GM19023 (cell line): Measurements from ENCODE around the gene ZNF217.
"Not testable (repeated sequence)": the region's sequence is repeated elsewhere in the genome, so short reads cannot be mapped to it uniquely, and the experiment has no call there.

Experiments used
- ATAC-seq: cut with Tn5 transposase; IDR thresholded peaks from one replicate; pipeline ENCODE4 v1.9.1; 2021; ENCODE audit warnings: mild to moderate bottlenecking, moderate library complexity; ENCODE audit not compliant: unreplicated experiment

ZNF217 gene

DNA sequence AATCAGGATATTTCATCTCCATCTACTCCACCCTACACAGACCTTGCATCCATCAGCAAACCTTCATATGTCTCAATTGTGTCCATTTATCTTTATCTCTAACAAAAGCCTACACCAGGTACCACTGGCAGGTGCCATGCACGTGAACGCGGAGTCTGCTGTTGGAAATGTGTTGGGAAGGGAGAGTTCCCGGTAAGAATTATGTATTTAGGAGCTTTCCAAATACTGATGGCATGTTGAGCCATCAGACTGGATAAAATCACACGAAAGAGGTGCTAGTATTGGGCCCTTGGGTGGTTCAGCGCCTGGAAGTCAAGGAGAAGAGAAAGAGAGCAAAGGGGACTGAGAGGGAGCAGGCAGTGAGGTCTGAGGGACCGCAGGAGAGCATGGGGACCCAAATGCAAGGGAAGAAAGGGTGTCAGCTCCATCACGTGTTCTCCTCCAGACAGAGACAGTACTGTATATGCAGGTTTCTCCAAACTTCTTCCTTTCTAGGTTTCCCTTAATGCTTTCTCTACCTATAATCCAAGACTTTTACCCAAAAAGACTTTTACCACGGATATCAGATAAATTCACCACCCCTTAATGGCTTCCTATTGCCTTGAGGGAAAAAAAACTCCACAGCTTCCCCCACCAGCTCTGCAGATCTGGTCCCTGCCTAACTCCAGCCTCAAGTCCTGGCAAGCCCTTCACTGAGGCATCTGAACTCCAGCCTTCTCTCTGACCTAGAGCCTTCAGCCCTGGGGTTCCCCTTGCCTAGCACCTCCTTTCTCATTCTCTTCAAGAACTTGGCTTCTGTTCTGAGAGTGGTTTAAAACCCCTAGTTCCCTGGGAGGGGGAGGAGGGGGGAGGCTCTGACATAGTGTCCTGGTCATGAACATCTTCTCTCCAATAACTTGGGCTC, 4.8 kb upstream of the ZNF217 start:
- no peak for ATAC-seq

DNA sequence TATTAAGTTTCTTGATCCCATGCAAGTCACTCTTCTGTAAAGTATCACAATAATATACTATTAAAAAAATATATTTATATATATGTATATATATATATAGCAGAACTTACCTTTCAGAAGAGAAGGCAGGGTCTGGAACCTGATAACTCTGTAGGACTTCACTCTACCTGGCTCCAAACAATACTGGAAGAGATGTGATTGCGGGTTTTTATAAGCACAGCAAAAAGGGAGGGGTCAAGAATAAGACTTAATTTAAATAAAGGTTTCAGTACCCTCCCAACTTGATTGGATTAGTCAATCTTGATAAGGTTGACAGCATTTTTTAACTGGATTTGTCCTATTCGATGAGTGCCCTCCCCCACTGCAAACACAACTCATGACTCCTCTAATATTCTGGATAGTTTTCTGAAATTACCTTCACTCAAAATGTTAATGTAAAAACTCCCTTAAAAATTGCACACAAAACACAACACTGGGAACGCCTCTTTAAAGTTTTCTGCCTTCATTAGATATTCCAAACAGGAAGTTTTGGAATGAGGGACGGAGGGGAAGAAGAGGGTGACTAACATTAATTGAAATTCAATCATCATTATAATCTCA, 4.0 kb upstream of the ZNF217 start:
- ATAC-seq, result no peak

DNA sequence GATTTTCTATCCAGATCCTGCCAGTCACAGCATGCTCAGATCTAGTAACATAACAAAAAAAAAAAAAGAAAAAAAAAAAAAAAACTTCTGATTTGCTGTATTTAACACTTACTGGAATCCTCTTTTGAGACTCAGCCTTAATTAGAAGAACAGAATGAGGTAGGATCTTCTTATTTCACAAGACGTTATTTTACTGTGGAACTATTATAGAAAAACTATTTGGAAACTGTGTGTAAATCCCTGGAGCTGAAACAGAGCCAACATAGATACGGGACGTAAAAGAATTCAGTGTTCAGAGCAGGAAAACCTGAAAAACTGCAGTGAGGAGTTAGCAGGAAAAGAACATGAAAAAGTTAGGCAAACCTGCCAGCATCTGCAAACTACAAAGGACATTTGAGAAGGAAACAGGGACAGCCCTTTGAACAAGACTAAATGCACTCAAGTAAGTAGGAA, 3.4 kb upstream of the ZNF217 start:
- ATAC-seq, result no peak

DNA sequence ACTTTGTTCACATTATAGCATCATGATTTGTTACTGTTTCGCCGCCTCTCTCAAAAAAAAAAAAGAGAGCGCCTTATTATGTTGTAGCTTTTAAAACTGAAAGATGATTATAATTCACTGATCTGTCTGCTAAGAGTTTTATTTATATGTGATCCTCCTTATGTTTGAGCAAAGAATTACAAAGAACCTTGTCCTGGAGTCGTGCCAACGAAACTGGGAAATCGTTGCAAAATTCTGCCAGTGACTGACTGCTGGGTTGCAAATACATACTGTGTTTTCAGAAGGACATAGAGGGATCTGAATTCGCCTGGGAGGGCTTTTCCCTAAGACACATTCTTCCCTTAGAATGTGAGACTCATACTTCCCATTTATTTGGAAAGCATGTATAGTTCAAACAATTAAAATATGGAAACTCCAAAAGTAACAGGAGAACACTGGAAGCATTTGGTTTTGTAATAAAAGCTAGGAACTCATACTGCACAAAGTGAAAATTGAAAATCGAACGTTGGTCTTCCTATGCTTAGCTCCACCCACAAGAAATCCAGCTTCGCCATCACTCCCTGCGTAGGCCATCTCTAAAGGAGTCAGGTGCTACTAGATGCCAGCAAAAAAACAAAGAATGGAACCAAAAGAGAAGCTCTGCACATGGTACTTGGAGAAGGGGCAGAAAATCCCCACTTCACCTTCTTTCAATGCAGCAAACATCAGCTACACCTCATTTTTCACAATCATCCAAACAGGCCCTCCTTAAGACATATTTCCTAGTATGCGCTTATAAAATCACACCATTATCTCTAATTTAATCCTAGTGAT, 2.8 kb upstream of the ZNF217 start:
- ATAC-seq, result not testable (repeated sequence)

DNA sequence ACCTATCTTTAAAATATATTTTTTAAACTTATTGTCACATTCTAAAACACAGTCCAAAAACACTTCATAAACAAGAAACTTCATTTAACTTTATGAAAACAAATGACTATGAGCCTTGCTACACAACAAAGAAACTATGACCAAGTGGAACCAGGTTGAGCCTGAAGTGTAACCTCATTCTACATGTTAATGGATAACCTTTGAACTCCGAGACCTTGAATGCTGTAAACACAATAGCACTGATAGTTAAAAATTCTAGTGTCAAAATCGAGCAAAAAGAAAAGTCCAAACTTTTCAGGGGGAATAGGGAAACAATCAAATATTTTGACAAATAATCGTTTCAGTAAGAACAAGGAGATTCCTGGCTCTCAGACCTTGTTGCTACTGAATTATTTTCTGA, 2.1 kb upstream of the ZNF217 start:
- ATAC-seq, result not testable (repeated sequence)

DNA sequence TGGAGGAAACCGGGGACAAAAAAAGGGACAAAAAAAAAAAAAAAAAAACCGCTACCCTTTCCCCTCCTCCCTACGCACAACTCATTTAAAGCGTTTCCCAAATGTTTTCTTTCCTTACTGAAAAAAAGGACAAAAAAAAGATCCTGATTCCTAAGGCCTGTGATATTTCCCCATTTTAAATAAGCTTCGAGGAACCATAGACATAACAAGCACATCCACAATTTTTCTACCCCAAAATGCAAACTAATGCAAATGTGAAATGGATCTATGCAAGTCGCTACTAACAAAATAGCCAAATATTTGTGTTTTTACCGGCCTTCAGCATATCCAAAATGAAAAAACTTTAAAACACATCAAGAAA, 1.4 kb upstream of the ZNF217 start:
- ATAC-seq, result no peak

DNA sequence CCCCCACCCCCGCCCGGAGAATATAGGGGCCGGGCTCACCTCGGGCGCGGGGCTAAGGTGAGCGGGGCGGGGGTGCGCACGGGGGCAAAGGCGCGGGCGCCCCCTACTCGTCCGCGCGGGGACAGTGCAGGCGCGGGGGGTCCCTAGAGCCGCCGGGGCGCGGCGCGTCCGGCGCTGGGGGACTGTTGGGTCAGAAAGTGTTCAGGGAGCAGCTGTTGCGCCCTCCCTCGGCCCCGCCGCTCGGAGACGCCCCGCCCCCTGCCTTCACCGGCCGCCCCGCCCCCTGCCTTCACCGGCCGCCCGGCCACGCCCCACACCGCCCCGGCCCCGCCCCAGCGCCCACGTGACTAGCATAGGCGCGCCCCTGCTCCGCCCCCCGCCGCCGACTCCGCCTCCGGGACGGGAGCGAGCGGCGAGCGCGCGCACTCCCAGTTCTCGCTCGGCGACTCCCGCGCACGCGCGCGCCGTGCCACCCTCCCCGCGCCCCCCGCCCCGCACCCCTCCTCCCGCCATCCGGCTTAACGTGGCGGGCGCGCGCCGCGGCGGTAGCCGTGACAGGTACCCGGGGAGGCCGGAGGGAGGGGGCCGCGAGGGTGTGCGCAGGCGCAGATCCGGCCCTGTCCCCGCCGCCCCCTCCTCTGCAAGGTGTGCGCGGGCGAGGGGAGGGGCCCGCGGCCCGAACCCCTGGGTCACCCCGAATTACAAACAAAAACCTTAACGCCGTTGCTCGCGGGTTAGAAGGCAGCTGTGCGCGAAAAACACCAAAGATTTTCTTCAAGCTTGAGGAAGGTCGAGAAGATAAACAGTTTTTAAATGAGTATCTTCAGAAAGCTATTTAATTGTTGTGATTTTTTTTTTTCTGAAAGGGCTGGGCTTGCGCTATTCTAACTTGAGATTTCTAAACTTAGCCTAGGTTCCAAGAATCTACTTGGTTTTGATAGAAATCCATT, 704 bp upstream of the ZNF217 start:
- ATAC-seq, result peak; percentile 69

DNA sequence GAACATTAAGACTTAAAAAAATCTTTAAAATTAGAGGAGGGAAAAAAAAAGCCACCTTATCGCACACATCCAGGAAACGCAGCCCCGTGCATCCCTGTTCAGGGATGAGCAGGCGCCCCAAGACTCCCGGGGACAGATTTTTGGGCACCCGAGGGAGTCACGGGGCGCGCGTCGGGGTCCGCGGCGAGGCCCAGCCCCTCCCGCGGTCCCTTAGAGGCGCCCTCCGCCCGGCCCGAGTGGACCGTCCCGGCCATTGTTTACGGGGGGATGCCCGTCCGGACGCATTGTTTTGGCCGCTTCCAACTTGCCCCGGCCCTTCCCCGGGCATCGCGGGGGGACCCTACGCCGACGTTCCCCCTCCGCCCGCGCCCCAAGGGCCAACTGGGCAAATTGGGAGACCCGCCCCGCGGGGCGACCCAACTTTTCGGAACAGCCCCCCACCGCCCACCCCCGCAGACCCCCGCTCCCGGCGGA, 610 bp downstream of the ZNF217 start:
- no peak for ATAC-seq

DNA sequence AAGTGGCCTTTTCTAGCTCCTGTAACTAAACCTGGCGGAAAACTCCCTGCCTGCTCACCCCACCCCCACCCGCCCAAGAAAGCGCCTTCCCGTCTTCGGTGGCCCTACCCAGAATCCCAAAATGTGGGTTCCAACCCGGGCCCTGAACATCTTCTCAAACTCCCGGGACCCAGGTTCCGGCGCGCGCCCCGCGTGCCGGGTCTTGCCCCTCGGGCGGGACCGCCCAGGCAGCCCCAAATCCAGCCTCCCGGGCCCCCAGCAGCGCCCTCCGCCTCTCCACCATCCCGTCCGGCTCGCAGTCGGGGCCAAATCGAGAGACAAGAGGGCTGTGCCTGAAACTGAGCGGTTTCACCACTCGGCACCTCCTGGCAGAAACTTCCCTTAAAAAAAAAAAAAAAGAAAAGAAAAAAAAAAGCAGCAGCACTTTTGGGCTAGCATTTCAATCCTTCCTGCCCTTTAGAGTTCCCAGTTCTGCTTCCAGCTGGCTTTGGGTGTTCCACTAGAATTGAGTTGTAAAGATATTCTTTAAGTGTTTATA, 1.1 kb downstream of the ZNF217 start:
- not testable (repeated sequence) for ATAC-seq

DNA sequence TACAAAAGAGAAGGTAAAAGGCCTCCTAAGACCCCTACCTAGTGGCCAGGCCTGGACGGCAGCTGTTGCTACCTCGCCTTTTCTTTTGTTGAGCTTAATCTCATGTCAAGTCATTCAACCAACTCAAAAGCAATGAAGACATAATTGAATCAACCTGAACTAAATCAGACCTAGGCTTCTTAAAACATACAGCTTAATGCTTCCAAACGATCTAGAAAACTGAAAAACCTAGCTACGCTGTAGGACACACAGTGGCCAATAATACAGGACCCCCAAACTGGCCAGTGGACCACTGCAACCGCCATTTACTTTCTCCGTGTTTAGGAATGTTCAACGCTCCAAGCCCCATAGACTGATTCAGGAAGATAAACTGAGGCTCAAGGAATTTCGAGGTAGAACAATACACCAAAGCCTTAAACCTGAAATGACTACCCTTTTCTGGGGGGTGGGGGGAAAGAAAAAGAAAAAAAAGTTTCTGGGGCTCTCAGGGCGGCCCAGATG, 1.6 kb downstream of the ZNF217 start:
- not testable (repeated sequence) for ATAC-seq

DNA sequence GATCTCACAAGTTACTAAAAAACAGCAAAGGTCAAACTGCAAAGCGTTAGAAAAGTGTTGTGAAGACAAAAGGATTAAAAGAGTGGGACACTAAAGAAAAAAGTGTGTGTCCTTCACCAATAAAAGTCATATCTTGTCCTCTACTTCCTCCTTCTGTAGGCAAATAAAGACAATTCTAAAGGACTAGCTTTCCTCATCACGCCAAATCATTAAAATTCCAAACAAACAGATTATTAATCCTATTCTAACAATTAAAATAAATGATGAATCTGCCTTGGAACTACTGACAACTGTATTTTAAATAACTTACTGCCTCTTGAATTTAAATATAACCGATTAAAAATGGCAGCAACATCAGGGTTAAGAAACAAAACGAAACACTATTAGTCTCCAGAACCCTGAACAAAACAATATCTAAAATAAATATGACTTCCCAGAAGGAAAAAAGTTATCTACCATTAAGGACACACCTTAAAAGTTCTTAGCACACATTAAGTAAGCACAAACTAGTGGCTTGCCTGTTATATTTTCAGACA, 2.4 kb downstream of the ZNF217 start:
- ATAC-seq, result not testable (repeated sequence)

DNA sequence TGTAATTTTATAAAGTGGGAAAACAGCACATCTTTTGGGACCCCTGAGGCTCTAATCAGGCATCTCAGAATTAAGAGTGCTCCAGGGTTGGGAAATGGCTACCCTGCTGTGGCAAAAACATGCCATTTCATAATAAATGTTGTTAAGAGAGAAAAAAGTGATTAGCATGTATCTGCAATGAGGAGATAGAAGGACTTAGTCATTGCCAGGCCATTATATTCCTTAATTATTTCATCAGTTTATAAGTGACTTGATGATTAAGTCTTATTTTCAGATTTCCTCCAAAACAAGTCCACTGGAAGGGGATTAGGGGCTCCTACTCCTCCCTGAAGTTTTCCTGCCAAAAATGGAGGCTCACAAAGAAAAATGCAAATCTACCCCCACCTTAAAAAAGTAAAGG, 3.0 kb downstream of the ZNF217 start:
- not testable (repeated sequence) for ATAC-seq

DNA sequence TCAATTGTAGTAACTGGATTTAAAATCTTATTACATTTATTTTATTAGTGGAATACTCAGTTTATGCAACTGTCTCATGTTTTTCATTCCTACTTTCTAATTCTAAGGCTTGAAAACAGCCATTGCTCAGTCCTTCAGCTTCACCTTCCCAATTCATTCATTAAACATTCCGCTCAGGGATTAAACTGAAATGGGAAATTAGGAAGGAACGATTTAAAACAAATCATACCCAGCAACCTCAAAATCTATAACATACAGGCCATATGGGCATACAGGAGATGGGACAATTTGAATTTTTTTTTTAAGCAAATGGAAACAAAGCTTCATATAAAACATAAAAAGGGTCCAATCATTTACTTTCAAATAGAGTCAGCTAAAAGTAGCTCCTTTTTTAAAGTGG, 3.5 kb downstream of the ZNF217 start:
- not testable (repeated sequence) for ATAC-seq

DNA sequence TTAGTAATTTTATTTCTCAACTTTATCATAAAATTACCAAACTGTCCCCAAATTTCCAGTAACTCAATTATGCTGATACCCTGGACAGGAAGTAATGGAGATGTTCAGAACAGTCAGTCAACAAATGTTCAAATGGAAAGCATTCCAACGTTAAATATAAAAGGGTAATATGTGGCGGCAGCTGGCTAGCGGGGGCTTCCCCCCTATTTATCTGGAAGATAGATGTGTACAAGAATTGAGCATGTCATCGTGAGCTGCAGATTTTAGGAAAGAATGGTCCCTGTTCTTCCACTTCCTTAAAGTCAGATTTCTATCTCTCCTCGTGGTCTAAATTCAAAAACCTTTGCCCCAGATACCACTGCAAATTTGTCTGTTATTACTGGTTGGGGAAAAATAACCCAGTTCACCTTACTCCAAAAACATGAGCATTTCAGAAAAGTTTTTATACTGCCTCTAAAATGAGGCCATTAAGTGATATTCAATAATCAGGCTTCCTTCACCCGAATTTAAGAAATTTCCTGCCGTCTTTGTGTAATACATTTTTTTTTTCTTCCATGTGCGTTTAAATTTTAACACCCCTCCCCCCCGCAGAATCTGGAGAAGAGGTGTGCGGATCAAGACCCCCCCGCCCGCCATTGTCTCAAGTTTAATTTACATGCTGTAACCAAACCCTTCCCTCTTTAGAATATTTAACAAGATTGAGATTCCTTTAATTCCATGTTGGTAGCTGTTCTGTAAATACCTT, 4.1 kb downstream of the ZNF217 start:
- ATAC-seq, result not testable (repeated sequence)

DNA sequence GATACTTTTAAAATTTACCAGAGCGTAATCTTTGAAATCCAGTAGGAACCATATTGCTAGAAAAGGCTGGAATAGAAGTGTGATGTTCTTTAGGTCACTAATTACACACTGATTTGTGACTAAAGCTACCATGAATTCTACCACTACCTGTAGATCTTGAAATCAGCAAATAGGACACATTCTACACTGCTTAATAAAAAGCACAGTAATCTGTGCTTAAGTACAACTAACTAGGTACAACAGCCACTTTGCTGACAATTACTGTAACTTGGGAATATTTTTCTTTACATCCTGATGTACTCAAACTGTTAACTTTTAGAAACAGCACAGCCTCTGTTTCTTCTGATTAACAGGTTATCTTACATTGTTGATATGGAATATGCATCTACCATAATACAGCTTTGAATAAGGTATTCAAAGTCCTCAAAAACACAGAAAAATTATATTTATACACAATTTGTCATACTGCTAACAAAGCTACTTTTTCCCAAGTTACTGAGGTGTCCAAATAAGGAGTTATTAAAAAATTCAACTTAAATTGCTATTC, 6.4 kb downstream of the ZNF217 start:
- ATAC-seq, result not testable (repeated sequence)

DNA sequence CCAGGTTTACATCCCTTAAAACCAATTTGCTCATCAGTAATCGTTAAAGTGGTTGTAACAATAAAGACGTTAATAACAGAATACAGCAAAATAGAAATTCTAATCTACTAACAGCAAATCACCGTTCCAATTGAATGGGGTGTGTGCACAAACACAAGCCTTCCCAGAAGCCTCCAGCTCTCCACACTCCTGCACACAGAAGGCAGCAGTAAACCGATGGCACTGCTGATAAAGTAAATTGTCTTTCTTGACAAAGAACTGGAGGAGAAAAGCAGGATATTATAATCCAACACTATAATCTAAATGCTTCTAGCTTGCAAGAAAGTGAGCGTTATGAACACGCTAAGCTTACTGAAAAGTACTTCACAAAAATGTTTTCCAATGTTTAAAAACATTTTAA, 7.0 kb downstream of the ZNF217 start:
- no peak for ATAC-seq

DNA sequence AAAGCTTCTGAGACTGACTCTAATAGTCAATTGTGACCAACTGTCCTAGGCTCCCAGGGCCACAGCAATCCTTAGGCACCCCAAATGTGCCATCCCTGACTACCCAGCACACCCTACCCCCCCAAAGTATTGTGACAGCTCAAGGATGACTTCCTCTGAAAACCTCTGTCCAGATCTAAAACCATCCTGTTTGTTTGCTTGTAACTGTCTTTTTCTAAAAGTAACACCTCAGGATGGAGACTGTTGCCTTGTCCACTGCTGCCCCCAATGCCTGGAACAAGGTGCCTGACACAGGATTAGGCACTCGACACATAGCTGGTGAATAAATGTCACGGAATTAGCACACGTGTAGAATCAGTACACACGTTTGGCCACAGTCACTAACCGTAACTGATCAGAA, 7.7 kb downstream of the ZNF217 start:
- ATAC-seq, result not testable (repeated sequence)

DNA sequence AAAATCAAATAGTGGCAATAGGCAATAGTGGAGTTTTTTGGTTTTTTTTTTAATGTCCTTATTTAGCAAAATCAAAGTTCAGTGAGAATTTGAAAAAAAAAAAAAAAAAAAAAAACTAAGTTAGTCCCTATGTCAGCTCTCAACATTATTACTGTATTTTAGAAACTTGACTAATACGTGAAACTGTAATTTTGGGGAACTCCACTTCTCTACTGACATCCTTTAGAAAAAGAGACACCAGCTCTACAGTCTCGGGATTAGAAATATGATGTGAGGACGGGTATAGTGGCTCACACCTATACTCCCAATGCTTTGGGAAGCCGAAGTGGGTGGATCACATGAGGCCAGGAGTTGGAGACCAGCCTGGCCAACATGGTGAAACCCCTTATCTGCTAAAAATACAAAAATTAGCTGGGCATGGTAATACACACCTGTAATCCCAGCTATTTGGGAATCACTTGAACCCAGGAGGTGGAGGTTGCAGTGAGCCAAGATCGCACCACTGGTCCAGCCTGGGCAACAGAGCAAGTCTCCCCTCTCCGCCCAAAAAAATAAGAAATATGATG, 8.6 kb downstream of the ZNF217 start:
- not testable (repeated sequence) for ATAC-seq
